ENCODE data around the gene CLBA1.

DNA sequence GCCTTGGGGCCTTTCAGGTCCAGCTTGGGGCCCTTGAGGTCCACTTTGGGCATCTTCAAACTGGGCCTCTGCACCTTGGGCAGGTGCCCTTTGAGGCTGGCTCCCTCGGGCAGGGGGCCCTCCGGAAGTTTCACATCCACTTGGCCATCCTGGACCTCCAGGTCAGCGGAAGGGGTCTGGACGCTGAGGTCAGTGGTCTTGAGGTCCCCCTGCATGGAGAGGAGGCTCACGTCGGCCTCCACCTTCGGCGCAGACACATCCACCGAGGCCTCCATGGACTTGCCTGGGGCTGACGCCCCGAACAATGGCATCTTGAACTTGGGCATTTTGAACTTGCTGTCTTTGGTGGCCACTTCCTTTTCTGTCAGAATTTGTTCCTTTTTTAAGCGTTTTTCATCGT, 32.5 kb upstream of the CLBA1 start:
- TF ChIP-seq CTBP1 (IDR thresholded peaks at IDR 0.05; ENCODE audit: borderline replicate concordance) (no peak), ELF4 (IDR thresholded peaks at IDR 0.05) (no peak), LEF1 (IDR thresholded peaks at IDR 0.05; ENCODE audit: borderline replicate concordance) (no peak), SUZ12 (IDR thresholded peaks at IDR 0.05) (no peak), TARDBP (IDR thresholded peaks at IDR 0.05) (no peak), NFRKB (IDR thresholded peaks at IDR 0.05) (no peak), SP1 (IDR thresholded peaks at IDR 0.05) (no peak), HDGF (IDR thresholded peaks at IDR 0.05; ENCODE audit: borderline replicate concordance) (no peak), FOXM1 (IDR thresholded peaks at IDR 0.05; ENCODE audit: borderline replicate concordance) (no peak), BHLHE40 (IDR thresholded peaks at IDR 0.05; ENCODE audit: borderline replicate concordance) (no peak), FOXA1 (IDR thresholded peaks at IDR 0.05) (no peak), ARNT (IDR thresholded peaks at IDR 0.05) (no peak), L3MBTL2 (conservative IDR thresholded peaks at IDR 0.05) (no peak)
- TF ChIP-seq, protein P1, sequence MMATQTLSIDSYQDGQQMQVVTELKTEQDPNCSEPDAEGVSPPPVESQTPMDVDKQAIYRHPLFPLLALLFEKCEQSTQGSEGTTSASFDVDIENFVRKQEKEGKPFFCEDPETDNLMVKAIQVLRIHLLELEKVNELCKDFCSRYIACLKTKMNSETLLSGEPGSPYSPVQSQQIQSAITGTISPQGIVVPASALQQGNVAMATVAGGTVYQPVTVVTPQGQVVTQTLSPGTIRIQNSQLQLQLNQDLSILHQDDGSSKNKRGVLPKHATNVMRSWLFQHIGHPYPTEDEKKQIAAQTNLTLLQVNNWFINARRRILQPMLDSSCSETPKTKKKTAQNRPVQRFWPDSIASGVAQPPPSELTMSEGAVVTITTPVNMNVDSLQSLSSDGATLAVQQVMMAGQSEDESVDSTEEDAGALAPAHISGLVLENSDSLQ (IDR thresholded peaks at IDR 0.05): no peak
